SJCRH30 (cell line): ENCODE data around the gene NOTCH2. TPM values are rescaled to one million over a fixed set of nuclear protein-coding genes. Genes with fewer than 3 reads are reported as not detected.
"Not testable (repeated sequence)": the region's sequence is repeated elsewhere in the genome, so short reads cannot be mapped to it uniquely, and the experiment has no call there.

Experiments used
- DNase-seq, 2 experiments: peaks; one replicate each; pipeline ENCODE4 v3.0.0-alpha.2; 2015 to 2020
- H3K27ac ChIP-seq: fragments of 250-450 bp; sonication (Bioruptor Pico); 2 replicates; pipeline ENCODE4 v1.5.1; 2020; ENCODE audit warnings: mild to moderate bottlenecking, moderate library complexity
- H3K27me3 ChIP-seq: fragments of 250-450 bp; sonication (Bioruptor Pico); 2 replicates; pipeline ENCODE4 v1.5.1; 2020; ENCODE audit warnings: mild to moderate bottlenecking, moderate library complexity
- H3K36me3 ChIP-seq: fragments of 250-450 bp; sonication (Bioruptor Pico); 2 replicates; pipeline ENCODE4 v1.5.1; 2020; ENCODE audit warnings: mild to moderate bottlenecking, moderate library complexity
- H3K4me1 ChIP-seq: fragments of 250-450 bp; sonication (Bioruptor Pico); 2 replicates; pipeline ENCODE4 v1.5.1; 2020; ENCODE audit warnings: mild to moderate bottlenecking, moderate library complexity
- H3K4me3 ChIP-seq: fragments of 250-450 bp; sonication (Bioruptor Pico); 2 replicates; pipeline ENCODE4 v1.5.1; 2020; ENCODE audit warnings: mild to moderate bottlenecking, moderate library complexity
- H3K9me3 ChIP-seq: fragments of 250-450 bp; sonication (Bioruptor Pico); replicated peaks from 2 replicates; pipeline ENCODE4 v1.5.1; 2020; ENCODE audit warnings: mild to moderate bottlenecking, moderate library complexity
- total RNA-seq: library from RNA; depleted of rRNA; stranded (reverse); fragments of >200 nt; shearing (Covaris generic); gene quantifications from 2 replicates; pipeline ENCODE4 v1.2.3, GENCODE V29; 2014

NOTCH2 gene
- total RNA-seq, 1 experiment from 2014 or later = 72.1 TPM

DNA sequence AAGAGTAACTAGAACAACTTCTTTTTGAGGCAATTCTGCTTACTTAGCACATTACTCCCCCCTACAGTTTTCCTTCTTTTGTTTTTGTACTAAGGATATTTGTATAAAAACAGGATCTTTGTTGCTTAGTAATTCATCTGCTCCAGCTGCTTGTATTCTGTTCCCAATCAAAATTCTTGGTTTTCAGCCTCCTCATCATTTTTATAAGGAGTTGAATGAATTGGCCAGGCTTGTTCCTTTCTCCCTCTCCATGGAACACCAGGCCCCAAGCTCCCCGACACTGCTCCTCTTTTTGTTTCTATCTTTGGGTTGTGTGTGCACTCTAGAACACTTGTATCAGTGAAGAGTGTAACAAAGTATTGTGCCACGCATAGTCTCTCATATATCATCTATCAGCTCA is 73.5 kb downstream of the NOTCH2 start:
- not testable (repeated sequence) for H3K4me3 ChIP-seq, DNase-seq, H3K27ac ChIP-seq, H3K4me1 ChIP-seq, H3K9me3 ChIP-seq, H3K27me3 ChIP-seq, H3K36me3 ChIP-seq

DNA sequence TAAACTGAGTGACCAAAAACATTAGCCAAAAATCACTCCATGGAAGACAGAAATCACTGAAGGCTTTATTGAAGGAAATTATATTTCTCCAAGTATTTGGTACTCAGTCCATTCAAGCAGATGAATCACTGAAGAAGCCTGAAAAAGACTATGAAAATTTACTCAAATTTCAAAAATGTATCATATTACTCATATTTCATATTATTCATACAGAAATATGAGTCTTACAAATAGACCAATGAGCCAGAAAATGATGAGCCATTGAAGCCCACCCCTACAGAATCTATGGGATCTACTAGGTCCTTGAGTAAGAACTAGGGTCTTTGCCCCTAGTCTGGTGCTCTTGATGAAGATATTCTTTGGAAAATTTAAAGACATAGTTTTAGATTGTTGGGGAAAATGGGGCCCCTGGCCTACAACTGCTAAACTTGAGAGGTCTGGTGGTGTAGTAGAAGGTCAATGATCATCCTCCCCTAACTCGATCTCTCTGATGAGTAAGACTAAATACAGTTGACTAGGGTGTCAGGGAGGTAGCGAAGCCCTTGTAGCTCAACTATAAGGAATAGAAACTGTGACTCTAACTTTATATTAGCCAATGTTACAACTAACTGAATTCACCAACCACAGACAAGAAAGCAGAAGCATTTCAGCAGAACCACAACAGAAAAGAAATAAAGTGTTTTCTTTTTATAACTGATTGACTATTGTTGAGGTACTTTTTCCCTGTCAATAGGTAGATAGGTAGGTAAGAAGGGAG is 81.0 kb downstream of the NOTCH2 start:
- Histone ChIP-seq H3K4me3 (no peak overlapping the region), H3K4me1 (peaks cover 17% of the 10 kb centered on the region), H3K9me3 (no peaks in the 10 kb centered on the region), H3K27me3 (no peaks in the 10 kb centered on the region), H3K36me3 (peaks cover 18% of the 10 kb centered on the region; the same call in 1 of the 2 replicates), H3K27ac (no peak overlapping the region)
- DNase-seq = no peak

GRCh38 chr1:119987686-119988085 is 81.8 kb downstream of the NOTCH2 start:
- Histone ChIP-seq H3K9me3 (no peaks in the 10 kb centered on the region), H3K27me3 (no peaks in the 10 kb centered on the region), H3K4me3 (no peak overlapping the region), H3K27ac (peak overlapping the region; percentile 60), H3K4me1 (peaks cover 17% of the 10 kb centered on the region), H3K36me3 (peaks cover 18% of the 10 kb centered on the region; the same call in 1 of the 2 replicates)
- no peak for DNase-seq

GRCh38 chr1:119987112-119987511 is 82.3 kb downstream of the NOTCH2 start:
- peaks cover 18% of the 10 kb centered on the region; the same call in 1 of the 2 replicates for H3K36me3 ChIP-seq
- no peak overlapping the region for H3K4me3 ChIP-seq
- H3K27me3 ChIP-seq = no peaks in the 10 kb centered on the region
- peak; percentile 54 to 64 for DNase-seq
- H3K27ac ChIP-seq = peak overlapping the region; percentile 60
- no peaks in the 10 kb centered on the region for H3K9me3 ChIP-seq
- peaks cover 17% of the 10 kb centered on the region for H3K4me1 ChIP-seq

- peaks cover 18% of the 10 kb centered on the region; the same call in 1 of the 2 replicates for H3K36me3 ChIP-seq
- H3K27me3 ChIP-seq = no peaks in the 10 kb centered on the region
- H3K9me3 ChIP-seq = no peaks in the 10 kb centered on the region
- no peak overlapping the region for H3K4me3 ChIP-seq
- no peak overlapping the region for H3K27ac ChIP-seq
- no peak for DNase-seq
- H3K4me1 ChIP-seq = peaks cover 17% of the 10 kb centered on the region
These were observed 83.4 kb downstream of the NOTCH2 start for GRCh38 chr1:119986007-119986497.

DNA sequence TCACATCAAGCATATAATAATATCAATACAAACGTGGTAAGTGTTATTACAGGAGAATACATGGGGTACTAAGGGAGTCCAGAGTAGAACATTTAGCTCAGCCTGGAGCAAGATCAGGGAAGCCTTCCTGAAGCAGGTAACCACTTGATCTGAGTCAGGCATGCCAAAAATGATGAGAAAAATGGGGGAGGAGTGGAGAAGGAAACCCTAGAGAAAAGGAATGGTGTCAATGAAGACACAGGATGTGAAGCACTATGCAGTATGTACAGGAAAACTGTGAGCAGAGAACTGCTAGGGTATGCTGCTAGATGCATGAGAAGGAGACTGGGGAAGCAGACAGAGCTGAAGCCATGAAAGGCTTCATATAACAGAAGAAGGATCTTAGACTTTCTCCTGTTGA is 84.7 kb downstream of the NOTCH2 start:
- DNase-seq = no peak
- H3K27me3 ChIP-seq = no peaks in the 10 kb centered on the region
- H3K4me1 ChIP-seq = peaks cover 17% of the 10 kb centered on the region
- H3K27ac ChIP-seq = no peak overlapping the region
- peaks cover 18% of the 10 kb centered on the region; the same call in 1 of the 2 replicates for H3K36me3 ChIP-seq
- H3K9me3 ChIP-seq = no peaks in the 10 kb centered on the region
- no peak overlapping the region for H3K4me3 ChIP-seq

- Histone ChIP-seq H3K27me3 (no peaks in the 10 kb centered on the region), H3K9me3 (no peaks in the 10 kb centered on the region), H3K36me3 (peaks cover 18% of the 10 kb centered on the region; the same call in 1 of the 2 replicates), H3K4me3 (no peak overlapping the region), H3K27ac (no peak overlapping the region), H3K4me1 (peaks cover 8% of the 10 kb centered on the region)
- DNase-seq = no peak
These were observed 87.3 kb downstream of the NOTCH2 start for GRCh38 chr1:119981986-119982815.

- peaks cover under 1% of the 10 kb centered on the region for H3K4me1 ChIP-seq
- no peaks in the 10 kb centered on the region for H3K27me3 ChIP-seq
- no peaks in the 10 kb centered on the region for H3K9me3 ChIP-seq
- DNase-seq = no peak
- no peak overlapping the region for H3K27ac ChIP-seq
- peaks cover 18% of the 10 kb centered on the region; the same call in 1 of the 2 replicates for H3K36me3 ChIP-seq
- no peak overlapping the region for H3K4me3 ChIP-seq
These were observed 88.0 kb downstream of the NOTCH2 start for GRCh38 chr1:119981496-119981895.

DNA sequence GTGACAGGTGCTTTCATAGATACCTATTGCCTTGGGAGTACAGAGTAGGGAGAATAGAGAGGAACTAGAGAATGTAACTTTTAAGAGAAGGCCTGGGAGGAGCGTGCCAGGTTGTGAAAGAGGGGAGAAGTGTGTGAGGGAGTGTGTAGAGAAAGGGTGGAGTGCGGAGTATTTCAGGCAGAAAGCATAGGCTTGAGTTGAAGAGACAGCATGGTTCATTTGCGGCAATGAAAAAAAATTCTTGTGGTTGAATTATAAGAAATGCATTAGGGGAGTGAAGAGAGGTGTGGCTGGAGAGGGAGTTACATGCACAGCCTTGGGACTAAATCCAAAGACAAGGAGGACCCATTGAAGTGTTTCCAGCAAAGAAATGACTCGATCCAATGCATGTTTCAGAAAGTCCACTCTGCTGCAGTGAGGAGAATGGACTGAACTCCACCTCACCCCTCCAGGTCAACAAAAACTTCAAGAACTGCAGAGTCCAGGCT is 91.4 kb downstream of the NOTCH2 start:
- H3K4me1 ChIP-seq = no peaks in the 10 kb centered on the region
- no peaks in the 10 kb centered on the region for H3K27me3 ChIP-seq
- DNase-seq = no peak
- H3K27ac ChIP-seq = no peak overlapping the region
- no peak overlapping the region for H3K4me3 ChIP-seq
- H3K9me3 ChIP-seq = no peaks in the 10 kb centered on the region
- peaks cover 6% of the 10 kb centered on the region; the same call in 1 of the 2 replicates for H3K36me3 ChIP-seq

DNA sequence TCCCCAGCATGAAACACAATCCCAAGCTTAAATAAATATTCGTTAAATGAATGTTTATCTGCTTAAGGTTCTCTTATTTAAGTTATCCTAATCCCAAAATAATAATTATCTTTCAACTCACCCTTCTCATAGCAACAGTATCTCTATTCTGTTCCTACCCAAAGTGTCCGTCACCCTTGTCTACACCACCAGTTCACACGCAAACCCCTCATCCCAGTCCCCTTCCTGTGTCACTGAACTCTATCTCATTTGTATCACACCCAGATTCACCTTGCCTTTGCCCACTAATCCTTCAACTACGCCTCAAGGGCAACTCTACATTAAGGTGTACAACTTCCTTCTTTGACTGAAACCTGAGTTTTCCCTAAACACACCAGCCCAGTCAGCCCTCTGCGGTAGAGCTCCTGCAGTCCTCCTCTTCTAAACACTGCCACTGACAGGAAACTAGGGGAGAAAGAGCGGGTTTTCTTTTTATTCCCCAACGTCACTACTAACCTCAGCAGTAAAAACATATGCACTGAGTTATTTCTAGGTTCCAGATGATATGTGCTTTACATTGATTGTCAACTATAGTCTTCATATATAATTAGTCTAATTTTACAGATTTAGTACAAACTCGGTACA is 92.2 kb downstream of the NOTCH2 start:
- H3K27ac ChIP-seq, H3K36me3 ChIP-seq, DNase-seq, H3K4me3 ChIP-seq, H3K9me3 ChIP-seq, H3K27me3 ChIP-seq, H3K4me1 ChIP-seq: not testable (repeated sequence)

DNA sequence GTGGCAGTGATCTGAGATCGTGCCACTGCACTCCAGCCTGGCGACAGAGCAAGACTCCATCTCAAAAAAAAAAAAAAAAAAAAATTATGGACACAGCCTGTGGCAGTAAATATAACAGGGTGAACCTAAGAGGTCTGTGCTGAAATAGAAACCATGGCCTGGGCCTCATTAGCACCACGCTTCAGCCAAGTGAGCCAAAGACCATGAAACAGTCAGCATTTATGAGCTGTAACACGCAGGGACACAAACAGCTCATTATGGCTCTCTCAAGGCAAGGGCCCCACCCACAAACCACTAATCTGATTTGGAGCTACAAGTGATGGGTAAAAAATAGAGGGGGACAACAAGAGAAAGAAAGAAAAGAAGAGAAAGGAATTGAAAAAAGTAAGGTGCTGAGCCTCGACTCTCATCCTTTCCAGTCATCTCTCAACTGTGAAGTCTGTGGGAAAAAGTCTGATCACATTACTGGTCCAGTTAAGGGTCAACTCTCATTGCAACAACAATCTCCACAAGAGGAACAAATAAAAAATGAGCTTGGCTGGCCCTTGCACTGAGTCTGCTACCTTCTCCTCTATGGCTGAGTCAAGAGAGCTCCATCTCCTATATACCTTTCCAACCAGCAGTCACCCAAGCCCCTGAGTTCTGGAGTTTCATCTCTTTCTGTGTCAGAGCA is 93.7 kb downstream of the NOTCH2 start:
- not testable (repeated sequence) for H3K4me1 ChIP-seq, DNase-seq, H3K4me3 ChIP-seq, H3K36me3 ChIP-seq, H3K27ac ChIP-seq, H3K27me3 ChIP-seq, H3K9me3 ChIP-seq

GRCh38 chr1:119975006-119975405 is 94.5 kb downstream of the NOTCH2 start:
- Histone ChIP-seq H3K9me3 (no peaks in the 10 kb centered on the region), H3K4me1 (no peaks in the 10 kb centered on the region), H3K27me3 (no peaks in the 10 kb centered on the region), H3K27ac (no peak overlapping the region), H3K4me3 (no peak overlapping the region), H3K36me3 (peaks cover 8% of the 10 kb centered on the region; the same call in 1 of the 2 replicates)
- DNase-seq = no peak

DNA sequence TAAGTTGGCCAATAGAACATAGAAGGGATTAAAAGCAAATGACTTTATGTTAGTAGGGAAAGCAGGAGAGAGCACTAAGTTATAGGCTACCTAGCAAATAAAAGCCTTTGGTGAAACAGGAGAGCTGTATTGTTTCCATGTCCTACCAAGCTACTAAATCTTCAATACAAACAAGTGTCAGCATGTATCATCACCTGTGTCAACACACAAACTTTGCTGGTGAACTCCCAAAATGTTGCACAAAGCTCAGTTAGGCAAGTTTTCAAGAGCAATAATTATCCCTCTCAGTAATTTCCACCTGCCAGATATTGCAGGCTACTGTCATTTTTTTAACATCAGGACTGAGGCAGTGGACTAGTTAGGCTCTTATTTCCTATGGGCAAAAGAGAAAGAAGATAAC is 95.4 kb downstream of the NOTCH2 start:
- H3K27ac ChIP-seq = no peak overlapping the region
- no peaks in the 10 kb centered on the region for H3K4me1 ChIP-seq
- no peaks in the 10 kb centered on the region for H3K27me3 ChIP-seq
- no peak for DNase-seq
- H3K36me3 ChIP-seq = peaks cover 12% of the 10 kb centered on the region; the same call in 1 of the 2 replicates
- H3K4me3 ChIP-seq = no peak overlapping the region
- H3K9me3 ChIP-seq = no peaks in the 10 kb centered on the region
